Cerebellar cortex (tissue), 1 donor: ENCODE measurements around the gene CIDEA.
A peak's percentile ranks its signal among the peaks of the same experiment; 100 is the strongest.
"Not testable (repeated sequence)": the region's sequence is repeated elsewhere in the genome, so short reads cannot be mapped to it uniquely, and the experiment has no call there.

Source experiments
- DNase-seq: peaks from one replicate; pipeline ENCODE4 v3.0.0-alpha.2; 2015; ENCODE audit warnings: low spot score

Gene CIDEA

GRCh38 chr18:12254136-12254819 is at the start of gene CIDEA:
TSS of gene CIDEA (plus strand) at chr18:12254361. CDS start at chr18:12254384, 23 bp downstream.
- DNase-seq: no peak

GRCh38 chr18:12208296-12209153 is 45.6 kb upstream of the CIDEA start:
- DNase-seq: not testable (repeated sequence)

GRCh38 chr18:12212308-12212707 is 41.9 kb upstream of the CIDEA start:
- DNase-seq: not testable (repeated sequence)

GRCh38 chr18:12214296-12215005 is 39.7 kb upstream of the CIDEA start:
- not testable (repeated sequence) for DNase-seq

- not testable (repeated sequence) for DNase-seq
Measured at GRCh38 chr18:12216471-12216870, 37.7 kb upstream of the CIDEA start.

GRCh38 chr18:12218603-12219002 is 35.6 kb upstream of the CIDEA start:
- DNase-seq: not testable (repeated sequence)

- DNase-seq: not testable (repeated sequence)
Measured at GRCh38 chr18:12222041-12222440, 32.1 kb upstream of the CIDEA start.

- DNase-seq: not testable (repeated sequence)
Measured at GRCh38 chr18:12223326-12223725, 30.8 kb upstream of the CIDEA start.

- not testable (repeated sequence) for DNase-seq
Measured at GRCh38 chr18:12226807-12227206, 27.4 kb upstream of the CIDEA start.

- DNase-seq: not testable (repeated sequence)
Measured at GRCh38 chr18:12227399-12228186, 26.6 kb upstream of the CIDEA start.

GRCh38 chr18:12228308-12228707 is 25.9 kb upstream of the CIDEA start:
- DNase-seq: not testable (repeated sequence)

GRCh38 chr18:12230561-12230960 is 23.6 kb upstream of the CIDEA start:
- DNase-seq: not testable (repeated sequence)

- DNase-seq: no peak
Measured at GRCh38 chr18:12231040-12231882, 22.9 kb upstream of the CIDEA start.

- no peak for DNase-seq
Measured at GRCh38 chr18:12231986-12232385, 22.2 kb upstream of the CIDEA start.

GRCh38 chr18:12233378-12233777 is 20.8 kb upstream of the CIDEA start:
- DNase-seq: no peak

GRCh38 chr18:12234451-12235190 is 19.5 kb upstream of the CIDEA start:
- no peak for DNase-seq

- no peak for DNase-seq
Measured at GRCh38 chr18:12236141-12236540, 18.0 kb upstream of the CIDEA start.

GRCh38 chr18:12236934-12237832 is 17.0 kb upstream of the CIDEA start:
- DNase-seq: peak; percentile 24

GRCh38 chr18:12238826-12239225 is 15.3 kb upstream of the CIDEA start:
- no peak for DNase-seq
